ENCODE results near the gene NAP1L5.

DNA sequence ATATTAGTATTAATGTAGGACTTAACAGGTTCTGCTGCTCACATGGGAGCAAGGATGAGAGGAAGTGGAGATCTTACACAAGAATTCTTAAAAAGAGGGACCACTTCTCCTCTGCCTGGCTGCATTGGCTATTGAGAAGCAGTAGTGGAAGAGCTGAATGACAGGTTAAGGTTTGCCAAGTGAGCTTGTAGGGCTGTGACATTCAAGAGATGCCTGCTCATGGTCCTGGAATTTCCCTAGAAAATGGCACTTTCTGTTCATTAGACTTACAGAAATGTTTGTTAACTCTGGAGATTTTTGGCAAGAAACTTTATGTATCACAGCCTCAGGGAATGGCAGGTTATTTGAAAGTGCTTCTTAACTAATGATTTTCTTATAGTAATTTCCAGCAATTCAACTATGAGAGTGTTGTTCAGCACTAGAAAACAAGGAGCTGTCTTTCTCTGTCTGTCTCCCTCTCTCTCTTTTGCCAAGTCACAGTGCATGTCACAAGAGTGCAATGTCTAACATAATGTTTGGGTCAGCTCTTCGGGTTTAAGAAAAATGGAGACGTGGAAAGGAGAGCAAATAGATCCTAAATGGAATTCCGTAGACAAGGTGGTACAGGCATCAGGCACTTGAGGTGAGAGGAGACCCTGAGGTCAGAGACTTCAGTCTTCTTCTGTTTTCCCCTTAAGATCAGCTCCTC is 8.3 kb upstream of the NAP1L5 start:
- TF ChIP-seq POLR2A (IDR thresholded peaks at IDR 0.05) (no peak), EP300 (IDR thresholded peaks at IDR 0.05) (no peak), POLR2AphosphoS5 (IDR thresholded peaks at IDR 0.05) (no peak)
- TF ChIP-seq, protein P1, sequence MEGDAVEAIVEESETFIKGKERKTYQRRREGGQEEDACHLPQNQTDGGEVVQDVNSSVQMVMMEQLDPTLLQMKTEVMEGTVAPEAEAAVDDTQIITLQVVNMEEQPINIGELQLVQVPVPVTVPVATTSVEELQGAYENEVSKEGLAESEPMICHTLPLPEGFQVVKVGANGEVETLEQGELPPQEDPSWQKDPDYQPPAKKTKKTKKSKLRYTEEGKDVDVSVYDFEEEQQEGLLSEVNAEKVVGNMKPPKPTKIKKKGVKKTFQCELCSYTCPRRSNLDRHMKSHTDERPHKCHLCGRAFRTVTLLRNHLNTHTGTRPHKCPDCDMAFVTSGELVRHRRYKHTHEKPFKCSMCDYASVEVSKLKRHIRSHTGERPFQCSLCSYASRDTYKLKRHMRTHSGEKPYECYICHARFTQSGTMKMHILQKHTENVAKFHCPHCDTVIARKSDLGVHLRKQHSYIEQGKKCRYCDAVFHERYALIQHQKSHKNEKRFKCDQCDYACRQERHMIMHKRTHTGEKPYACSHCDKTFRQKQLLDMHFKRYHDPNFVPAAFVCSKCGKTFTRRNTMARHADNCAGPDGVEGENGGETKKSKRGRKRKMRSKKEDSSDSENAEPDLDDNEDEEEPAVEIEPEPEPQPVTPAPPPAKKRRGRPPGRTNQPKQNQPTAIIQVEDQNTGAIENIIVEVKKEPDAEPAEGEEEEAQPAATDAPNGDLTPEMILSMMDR (IDR thresholded peaks at IDR 0.05) = no peak

Data from stomach (tissue), 4 donors.